GM12892 (cell line): ENCODE results near the gene OR2A25. TPM values are rescaled to one million over a fixed set of nuclear protein-coding genes. Genes with fewer than 3 reads are reported as not detected.

Source experiments
- DNase-seq: peaks from one replicate; pipeline ENCODE4 v3.0.0; 2011; ENCODE audit not compliant: insufficient read length
- FAIRE-seq: peaks from 2 replicates; lab custom pipeline; 2011; peaks lifted over from hg19 to GRCh38; lab: Jason Lieb, UNC
- POLR2A ChIP-seq: IDR thresholded peaks from 2 replicates; pipeline ENCODE4 v1.6.1; 2011; ENCODE audit warnings: low read depth, low read length, control low read depth
- POLR2AphosphoS5 ChIP-seq: IDR thresholded peaks from 2 replicates; pipeline ENCODE4 v1.6.1; 2011; ENCODE audit warnings: low read depth, low read length, control low read depth
- TAF1 ChIP-seq: IDR thresholded peaks from 2 replicates; pipeline ENCODE4 v1.6.1; 2011; ENCODE audit warnings: low read depth, mild to moderate bottlenecking, control low read depth, low read length, borderline replicate concordance
- polyA plus RNA-seq: library from polyadenylated mRNA; unstranded; fragments of >200 nt; gene quantifications from one replicate; pipeline ENCODE4 v1.2.1, GENCODE V29; 2012; ENCODE audit warnings: missing spikeins, inconsistent platforms; ENCODE audit not compliant: missing spikeins

OR2A25 gene, protein sequence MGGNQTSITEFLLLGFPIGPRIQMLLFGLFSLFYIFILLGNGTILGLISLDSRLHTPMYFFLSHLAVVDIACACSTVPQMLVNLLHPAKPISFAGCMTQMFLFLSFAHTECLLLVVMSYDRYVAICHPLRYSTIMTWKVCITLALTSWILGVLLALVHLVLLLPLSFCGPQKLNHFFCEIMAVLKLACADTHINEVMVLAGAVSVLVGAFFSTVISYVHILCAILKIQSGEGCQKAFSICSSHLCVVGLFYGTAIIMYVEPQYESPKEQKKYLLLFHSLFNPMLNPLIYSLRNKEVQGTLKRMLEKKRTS
- not detected for polyA plus RNA-seq

DNA sequence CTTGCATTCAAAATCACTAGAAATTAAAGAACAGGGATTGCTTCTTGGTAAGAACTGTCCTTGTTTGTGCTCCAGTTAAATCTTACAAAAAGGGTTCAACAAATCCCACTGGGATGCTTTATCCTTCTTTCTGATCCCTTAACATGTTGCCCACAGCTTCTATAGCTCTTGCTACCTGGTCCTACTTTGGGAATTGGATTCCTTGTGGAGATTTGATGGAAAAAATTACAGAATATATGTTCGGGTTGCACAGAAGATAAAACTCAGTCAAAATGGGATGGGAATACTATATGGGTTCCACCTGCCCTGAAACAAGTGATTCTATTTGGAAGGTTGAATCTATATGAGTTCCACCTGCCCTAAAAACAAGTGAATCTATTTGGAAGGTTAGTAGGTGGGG is at the start of gene OR2A25:
Gene OR2A25 (plus strand): TSS at position 301 of the 400 bp plus-strand sequence. CDS start 4,409 bp downstream, outside the sequence.
- TF ChIP-seq POLR2AphosphoS5 (no peak), TAF1 (no peak), POLR2A (no peak)
- DNase-seq (no peak), FAIRE-seq (no peak)

DNA sequence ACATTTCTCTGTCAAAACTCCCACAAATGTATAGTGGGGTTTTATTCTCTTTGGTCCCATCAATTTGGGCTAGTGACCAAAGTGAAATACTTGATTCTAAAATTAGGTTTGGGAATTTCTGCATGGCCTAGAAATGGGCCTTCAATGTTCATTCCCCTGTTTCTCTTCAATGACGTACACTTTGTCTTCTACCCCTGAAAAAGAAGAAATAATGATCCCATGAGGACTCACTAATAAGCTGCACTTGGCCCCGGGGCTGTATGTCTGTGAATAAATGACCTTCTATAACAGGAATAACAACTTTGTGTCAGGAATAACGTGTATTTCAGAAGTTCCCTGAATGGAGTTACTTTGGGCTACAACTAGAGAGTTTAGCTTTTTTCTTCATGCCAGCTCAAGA is 49.3 kb upstream of the OR2A25 start:
- DNase-seq (no peak), FAIRE-seq (no peak)
- TF ChIP-seq POLR2AphosphoS5 (no peak), TAF1 (no peak), POLR2A (no peak)

DNA sequence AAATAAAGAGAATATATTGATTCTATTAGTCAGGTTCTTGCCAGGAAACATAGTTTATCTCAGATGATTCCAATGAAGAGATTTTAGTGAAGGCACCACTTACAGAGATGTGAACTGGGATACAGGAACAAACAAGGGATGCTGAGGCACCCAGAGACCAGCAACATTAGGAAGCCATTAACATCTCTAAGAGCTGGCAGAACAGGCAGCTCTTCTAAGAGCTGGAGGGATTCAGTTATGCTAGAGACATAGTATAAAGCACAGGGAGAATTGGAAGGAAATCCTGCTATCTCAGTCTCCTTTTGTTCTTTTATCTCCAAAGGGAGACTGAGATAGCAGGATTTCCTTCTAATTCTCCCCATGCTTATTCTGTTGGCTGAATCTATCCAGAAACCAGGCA is 47.4 kb upstream of the OR2A25 start:
- DNase-seq: no peak
- TF ChIP-seq POLR2A (no peak), TAF1 (no peak), POLR2AphosphoS5 (no peak)
- FAIRE-seq: no peak

DNA sequence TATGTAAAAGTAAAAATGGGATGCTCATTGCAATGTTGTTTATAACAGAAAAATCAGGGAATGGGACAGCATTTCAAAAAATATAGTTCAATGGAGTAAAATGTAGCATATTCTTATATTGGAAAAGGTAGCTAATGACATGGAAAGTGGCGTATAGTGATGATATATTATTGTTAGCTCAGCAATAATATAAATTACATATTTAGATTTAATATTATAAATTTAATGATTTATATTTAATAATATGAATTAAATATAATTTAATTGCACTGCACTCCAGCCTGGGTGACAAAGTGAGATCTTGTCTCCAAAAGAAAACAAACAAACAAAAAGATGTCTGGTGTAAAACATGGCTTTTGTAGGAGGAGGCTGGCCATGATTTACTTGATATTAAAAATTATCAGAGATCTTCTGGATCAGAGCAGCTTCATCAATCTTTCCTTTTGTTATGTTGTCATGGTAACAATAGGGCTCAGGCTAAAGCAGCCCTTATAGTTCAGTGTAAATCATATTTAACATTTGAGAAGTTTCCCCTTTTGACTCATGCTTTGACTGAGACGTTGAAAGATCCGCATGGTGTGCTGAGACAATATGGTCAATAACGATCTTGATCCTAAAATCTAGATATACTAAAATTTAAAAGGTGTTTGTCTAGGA is 46.3 kb upstream of the OR2A25 start:
- no peak for DNase-seq
- no peak for TF ChIP-seq POLR2AphosphoS5
- TF ChIP-seq POLR2A: no peak
- no peak for TF ChIP-seq TAF1
- no peak for FAIRE-seq

DNA sequence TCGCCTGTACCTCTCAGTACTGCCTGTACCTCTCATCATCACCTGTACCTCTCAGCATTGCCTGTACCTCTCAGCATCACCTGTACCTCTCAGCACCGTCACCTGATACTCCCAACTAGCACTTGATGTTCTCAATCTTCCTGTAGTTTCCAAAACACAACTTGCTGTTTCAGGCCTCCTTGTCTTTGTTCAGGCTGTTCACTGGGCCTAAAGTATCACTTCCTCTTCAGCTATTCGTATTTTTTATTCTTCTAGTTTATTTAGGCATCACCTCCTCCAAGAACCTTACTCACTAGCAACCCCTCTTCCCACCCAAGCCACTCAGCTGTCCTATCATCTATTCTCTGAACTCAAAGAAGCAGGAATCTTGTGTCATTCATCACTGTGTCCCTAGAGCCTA is 45.4 kb upstream of the OR2A25 start:
- TF ChIP-seq POLR2AphosphoS5 (no peak), POLR2A (no peak)
- DNase-seq (no peak), FAIRE-seq (no peak)

DNA sequence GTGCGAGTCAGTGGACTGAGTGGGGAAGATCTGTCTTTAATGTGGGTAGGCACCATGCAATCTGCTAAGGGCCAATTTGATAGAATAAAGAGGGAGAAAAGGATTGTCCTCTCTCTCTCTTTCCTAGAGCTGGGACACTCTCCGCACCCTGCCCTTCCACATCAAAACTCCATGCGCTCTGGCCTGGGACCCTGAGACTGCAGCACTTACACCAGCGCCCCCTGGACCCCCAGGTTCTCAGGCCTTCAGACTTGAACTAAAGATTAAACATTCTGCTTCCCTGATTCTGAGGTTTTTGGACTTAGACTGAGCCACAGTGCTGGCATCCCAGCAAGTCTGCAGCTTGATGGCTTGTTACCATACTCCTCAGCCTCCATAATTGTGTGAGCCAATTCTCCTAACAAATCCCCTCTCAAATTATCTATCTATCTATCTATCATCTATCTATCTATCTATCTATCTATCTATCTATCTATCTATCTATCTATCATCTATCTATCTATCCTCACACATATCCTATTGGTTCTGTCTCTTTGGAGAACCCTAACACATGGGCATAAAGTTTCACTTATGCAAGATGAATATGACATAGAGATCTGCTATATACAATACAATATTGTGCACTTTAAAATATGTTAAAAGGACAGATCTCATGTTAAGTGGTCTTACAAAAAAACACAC is 43.3 kb upstream of the OR2A25 start:
- DNase-seq: no peak
- TF ChIP-seq POLR2A: no peak
- TF ChIP-seq POLR2AphosphoS5: no peak
- no peak for FAIRE-seq

DNA sequence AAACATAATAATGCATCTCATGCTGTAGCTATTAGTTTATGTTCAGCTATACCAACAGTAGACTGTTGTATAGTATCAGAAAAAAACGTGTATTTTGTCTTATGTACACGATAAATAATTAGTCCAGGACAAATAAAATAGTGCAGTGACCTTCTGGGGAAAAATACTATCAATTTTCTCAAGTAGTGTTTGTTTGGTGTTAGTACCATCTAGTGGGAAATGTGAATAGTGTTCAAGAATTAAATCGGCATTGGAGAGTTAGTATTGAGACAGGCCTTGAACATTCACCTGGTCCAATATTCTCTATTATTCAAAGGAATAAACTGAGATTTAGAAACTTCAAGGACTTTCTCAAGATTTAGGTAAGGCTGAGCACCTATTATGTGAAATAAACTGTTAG is 42.5 kb upstream of the OR2A25 start:
- peak; percentile 38 for FAIRE-seq
- no peak for DNase-seq
- TF ChIP-seq POLR2AphosphoS5 (no peak), POLR2A (no peak), TAF1 (no peak)

DNA sequence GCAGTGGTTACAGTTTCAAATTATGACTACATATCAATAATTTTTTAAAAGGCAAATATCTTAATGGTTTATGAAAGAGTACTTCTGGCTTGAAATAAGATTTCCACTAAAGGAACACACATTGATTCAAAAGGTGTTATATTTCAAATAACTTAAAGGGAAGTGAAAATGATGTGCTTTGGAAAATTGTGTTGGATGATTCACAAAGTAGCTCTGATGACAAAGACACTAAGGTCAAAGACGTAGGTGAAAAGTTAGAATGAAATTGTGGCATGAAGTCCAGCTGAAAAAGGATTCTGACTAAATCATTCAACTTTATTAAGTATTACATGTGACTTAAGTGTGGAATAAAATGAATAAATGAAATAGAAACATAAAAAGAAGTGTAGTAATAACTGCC is 41.6 kb upstream of the OR2A25 start:
- no peak for FAIRE-seq
- no peak for DNase-seq
- TF ChIP-seq TAF1 (no peak), POLR2A (no peak), POLR2AphosphoS5 (no peak)

DNA sequence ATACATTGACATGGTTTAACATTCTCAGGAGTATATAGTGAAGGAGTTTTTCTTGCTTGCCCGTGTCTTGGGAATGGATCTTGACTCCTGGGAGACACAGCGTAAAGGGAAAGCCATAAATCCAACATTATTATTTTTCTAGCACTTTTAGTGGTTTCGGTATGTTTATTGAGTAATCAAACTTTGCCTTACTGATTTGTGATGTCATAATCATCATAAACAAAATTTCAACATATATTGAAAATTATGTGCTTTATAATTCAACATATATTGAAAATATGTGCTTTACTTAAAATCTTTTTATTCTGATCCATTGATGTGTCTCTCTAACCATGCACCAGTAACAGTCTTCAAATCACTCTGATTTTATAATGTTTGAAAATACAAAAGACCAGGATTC is 41.1 kb upstream of the OR2A25 start:
- no peak for TF ChIP-seq POLR2A
- no peak for DNase-seq
- no peak for FAIRE-seq

DNA sequence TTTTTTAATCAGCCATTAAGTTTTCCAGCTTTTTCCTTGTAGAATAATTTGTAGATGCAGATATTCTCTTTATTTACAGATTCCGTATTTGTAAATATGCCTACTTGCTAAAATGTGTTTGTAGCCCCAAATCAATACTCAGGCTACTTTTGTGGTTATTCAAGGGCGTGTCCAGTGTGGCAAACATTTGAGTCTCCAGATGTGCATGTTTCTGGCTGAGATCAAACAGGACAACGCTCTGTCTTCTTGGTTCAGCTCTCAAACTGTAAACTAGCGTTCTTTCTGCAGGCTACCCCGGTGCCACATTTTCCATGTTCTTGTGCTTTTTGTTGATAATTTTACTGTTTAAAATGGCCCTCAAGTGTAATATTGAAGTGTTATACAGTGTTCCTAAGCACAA is 37.1 kb upstream of the OR2A25 start:
- no peak for FAIRE-seq
- no peak for DNase-seq
- TF ChIP-seq TAF1 (no peak), POLR2AphosphoS5 (no peak), POLR2A (no peak)

DNA sequence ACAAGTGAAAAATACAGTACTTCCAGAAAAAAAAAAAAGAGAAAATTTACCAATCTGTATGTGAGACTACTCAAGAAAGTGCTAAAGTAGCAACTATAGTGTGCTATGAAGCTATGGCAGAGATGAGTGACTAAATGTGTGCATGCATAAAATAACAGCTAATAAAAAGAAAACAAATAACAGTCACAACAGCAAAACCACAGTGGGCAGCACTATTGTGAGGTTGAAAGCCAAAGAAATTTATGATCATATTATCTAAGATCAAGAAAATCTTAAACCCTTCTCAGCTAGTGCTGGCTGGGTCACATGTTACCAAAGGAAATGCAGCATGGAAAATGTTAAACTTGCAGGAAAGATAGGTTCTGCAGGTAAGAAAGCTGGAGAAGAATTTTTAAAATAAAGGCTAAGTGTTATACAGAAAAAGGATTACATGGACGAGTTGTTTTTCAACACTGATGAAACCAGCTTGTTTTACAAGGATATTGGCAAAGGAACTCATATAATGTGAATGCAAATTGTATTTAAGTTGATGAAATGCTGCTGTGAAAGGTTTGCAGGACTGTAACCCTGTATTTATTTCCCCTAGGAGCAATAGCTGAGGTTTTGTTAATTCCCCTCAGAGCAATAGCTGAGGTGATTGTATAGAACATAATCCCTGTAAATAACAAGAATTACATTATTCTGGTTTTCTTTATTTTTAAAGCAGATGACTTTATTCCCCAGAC is 36.5 kb upstream of the OR2A25 start:
- no peak for TF ChIP-seq POLR2A
- TF ChIP-seq POLR2AphosphoS5: no peak
- TF ChIP-seq TAF1: no peak
- no peak for DNase-seq
- FAIRE-seq: no peak
